Esophagus muscularis mucosa (tissue), 4 donors: ENCODE measurements around the gene RAD54L2.

Experiments
- EP300 ChIP-seq: sonication (generic); formaldehyde crosslinking; IDR thresholded peaks from one replicate; pipeline ENCODE4 v1.6.1; 2017; ENCODE audit warnings: antibody characterized with exemption
- POLR2A ChIP-seq: fragments of 450-650 bp; IDR thresholded peaks from one replicate; pipeline ENCODE4 v1.6.1; 2017; ENCODE audit warnings: antibody characterized with exemption, moderate library complexity, mild to moderate bottlenecking, low read depth
- POLR2AphosphoS5 ChIP-seq, 2 donors: sonication (generic); formaldehyde crosslinking; IDR thresholded peaks; one replicate each; pipeline ENCODE4 v1.6.1; 2017; ENCODE audit warnings: antibody characterized with exemption in 2 of 2
- TF ChIP-seq, protein P1 (sequence below), 3 experiments: fragments of 200-600 bp in 2 of 3; fragments of 450-650 bp in 1 of 3; sonication (generic) in 2 of 3; IDR thresholded peaks; one replicate each; pipeline ENCODE4 v1.5.1; 2017 to 2019; ENCODE audit warnings: antibody characterized with exemption in 3 of 3, mild to moderate bottlenecking in 2 of 3, moderate library complexity in 1 of 3

DNA sequence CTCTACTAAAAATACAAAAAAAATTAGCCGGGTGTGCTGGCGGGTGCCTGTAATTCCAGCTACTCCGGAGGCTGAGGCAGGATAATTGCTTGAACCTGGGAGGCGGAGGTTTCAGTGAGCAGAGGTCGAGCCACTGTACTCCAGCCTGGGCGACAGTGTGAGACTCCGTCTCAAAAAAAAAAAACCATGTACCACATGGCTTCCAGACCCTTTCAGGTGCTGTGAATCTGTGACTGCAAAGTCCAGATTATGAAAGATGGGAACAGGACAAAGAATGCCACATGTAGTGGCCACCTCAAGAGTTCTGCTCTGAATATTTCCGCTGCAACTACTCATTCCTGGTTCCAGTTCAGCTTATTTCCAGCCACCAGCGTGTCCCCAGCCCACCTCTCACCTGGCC is 30.3 kb upstream of the RAD54L2 start:
- TF ChIP-seq, protein P1, sequence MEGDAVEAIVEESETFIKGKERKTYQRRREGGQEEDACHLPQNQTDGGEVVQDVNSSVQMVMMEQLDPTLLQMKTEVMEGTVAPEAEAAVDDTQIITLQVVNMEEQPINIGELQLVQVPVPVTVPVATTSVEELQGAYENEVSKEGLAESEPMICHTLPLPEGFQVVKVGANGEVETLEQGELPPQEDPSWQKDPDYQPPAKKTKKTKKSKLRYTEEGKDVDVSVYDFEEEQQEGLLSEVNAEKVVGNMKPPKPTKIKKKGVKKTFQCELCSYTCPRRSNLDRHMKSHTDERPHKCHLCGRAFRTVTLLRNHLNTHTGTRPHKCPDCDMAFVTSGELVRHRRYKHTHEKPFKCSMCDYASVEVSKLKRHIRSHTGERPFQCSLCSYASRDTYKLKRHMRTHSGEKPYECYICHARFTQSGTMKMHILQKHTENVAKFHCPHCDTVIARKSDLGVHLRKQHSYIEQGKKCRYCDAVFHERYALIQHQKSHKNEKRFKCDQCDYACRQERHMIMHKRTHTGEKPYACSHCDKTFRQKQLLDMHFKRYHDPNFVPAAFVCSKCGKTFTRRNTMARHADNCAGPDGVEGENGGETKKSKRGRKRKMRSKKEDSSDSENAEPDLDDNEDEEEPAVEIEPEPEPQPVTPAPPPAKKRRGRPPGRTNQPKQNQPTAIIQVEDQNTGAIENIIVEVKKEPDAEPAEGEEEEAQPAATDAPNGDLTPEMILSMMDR (IDR thresholded peaks at IDR 0.05), result no peak
- no peak for TF ChIP-seq POLR2A
- no peak for TF ChIP-seq EP300
- no peak for TF ChIP-seq POLR2AphosphoS5 (IDR thresholded peaks at IDR 0.05)
